Liver (tissue), 9 donors: ENCODE data around the gene WBP1. TPM values are rescaled to one million over a fixed set of nuclear protein-coding genes. Genes with fewer than 3 reads are reported as not detected.
A peak's percentile ranks its signal among the peaks of the same experiment; 100 is the strongest.

Source experiments
- DNase-seq: peaks from one replicate; pipeline ENCODE4 v3.0.0-alpha.2; 2017; ENCODE audit warnings: low spot score
- H3K27ac ChIP-seq, 2 donors: one replicate each; pipeline ENCODE4 v1.7.0; 2013; ENCODE audit warnings: inconsistent platforms in 2 of 2, low read length in 2 of 2, control low read depth in 1 of 2, low read depth in 1 of 2, mild to moderate bottlenecking in 1 of 2
- H3K27me3 ChIP-seq, 4 donors: one replicate each; pipeline versions ENCODE4 v1.6.1 to v1.7.0; 2013; ENCODE audit warnings: low read length in 3 of 4, inconsistent platforms in 1 of 4, mild to moderate bottlenecking in 1 of 4, moderate library complexity in 1 of 4; ENCODE audit not compliant: control insufficient read depth in 4 of 4, insufficient read depth in 4 of 4
- H3K36me3 ChIP-seq, 4 donors: one replicate each; pipeline versions ENCODE4 v1.6.1 to v1.7.0; 2013; ENCODE audit warnings: low read length in 3 of 4, mild to moderate bottlenecking in 3 of 4, low read depth in 1 of 4, moderate library complexity in 1 of 4; ENCODE audit not compliant: control insufficient read depth in 4 of 4, insufficient read depth in 3 of 4
- H3K4me1 ChIP-seq, 4 donors: one replicate each; pipeline versions ENCODE4 v1.6.1 to v1.7.0; 2013; ENCODE audit warnings: low read length in 3 of 4, mild to moderate bottlenecking in 3 of 4, moderate library complexity in 1 of 4; ENCODE audit not compliant: control insufficient read depth in 4 of 4, insufficient read depth in 4 of 4
- H3K4me3 ChIP-seq, 3 donors: one replicate each; pipeline versions ENCODE4 v1.6.1 to v1.7.0; 2013; ENCODE audit warnings: low read length in 3 of 3, control low read depth in 1 of 3, low read depth in 1 of 3, mild to moderate bottlenecking in 1 of 3
- H3K9ac ChIP-seq, 2 donors: one replicate each; pipeline ENCODE4 v1.7.0; 2013; ENCODE audit warnings: low read length in 2 of 2, mild to moderate bottlenecking in 2 of 2, moderate library complexity in 2 of 2, control low read depth in 1 of 2, low read depth in 1 of 2
- H3K9me3 ChIP-seq, 4 donors: one replicate each; pipeline versions ENCODE4 v1.6.1 to v1.7.0; 2013; ENCODE audit warnings: low read length in 3 of 4; ENCODE audit not compliant: control insufficient read depth in 4 of 4
- ATF3 ChIP-seq: IDR thresholded peaks from 2 replicates; pipeline ENCODE4 v1.6.1; 2016; ENCODE audit warnings: antibody characterized with exemption
- CTCF ChIP-seq: fragments of 150-350 bp; IDR thresholded peaks from 2 replicates; pipeline ENCODE4 v1.5.1; 2017; ENCODE audit warnings: improper control_type of control experiment, low read depth, low read length; ENCODE audit not compliant: missing input control
- EGR1 ChIP-seq, 2 donors: IDR thresholded peaks; 2 replicates each; pipeline ENCODE4 v1.6.1; 2016 to 2018; ENCODE audit warnings: antibody characterized with exemption in 2 of 2, low read depth in 2 of 2
- FOXA1 ChIP-seq: IDR thresholded peaks from 2 replicates; pipeline ENCODE4 v1.6.1; 2016; ENCODE audit warnings: antibody characterized with exemption
- FOXA2 ChIP-seq: IDR thresholded peaks from 2 replicates; pipeline ENCODE4 v1.6.1; 2016; ENCODE audit warnings: antibody characterized with exemption
- GABPA ChIP-seq, 2 donors: IDR thresholded peaks in 1 of 2; conservative IDR thresholded peaks in 1 of 2; 2 replicates each; pipeline ENCODE4 v1.6.1; 2016; ENCODE audit warnings: antibody characterized with exemption in 2 of 2, mild to moderate bottlenecking in 1 of 2, moderate library complexity in 1 of 2
- HNF4A ChIP-seq, 2 donors: conservative IDR thresholded peaks; 2 replicates each; pipeline ENCODE4 v1.6.1; 2016; ENCODE audit warnings: antibody characterized with exemption in 2 of 2, mild to moderate bottlenecking in 2 of 2
- HNF4G ChIP-seq: IDR thresholded peaks from 2 replicates; pipeline ENCODE4 v1.6.1; 2016; ENCODE audit warnings: antibody characterized with exemption
- JUND ChIP-seq, 2 donors: IDR thresholded peaks; 2 replicates each; pipeline ENCODE4 v1.6.1; 2016; ENCODE audit warnings: antibody characterized with exemption in 2 of 2
- NR2F2 ChIP-seq: IDR thresholded peaks from 2 replicates; pipeline ENCODE4 v1.6.1; 2016; ENCODE audit warnings: antibody characterized with exemption
- RAD21 ChIP-seq, 2 donors: IDR thresholded peaks; 2 replicates each; pipeline ENCODE4 v1.6.1; 2016; ENCODE audit warnings: antibody characterized with exemption in 2 of 2, mild to moderate bottlenecking in 2 of 2
- RXRA ChIP-seq, 2 donors: IDR thresholded peaks; 2 replicates each; pipeline ENCODE4 v1.6.1; 2017 to 2018; ENCODE audit warnings: antibody characterized with exemption in 2 of 2, mild to moderate bottlenecking in 1 of 2
- SP1 ChIP-seq: IDR thresholded peaks from 2 replicates; pipeline ENCODE4 v1.6.1; 2018; ENCODE audit warnings: antibody characterized with exemption, mild to moderate bottlenecking
- TAF1 ChIP-seq: conservative IDR thresholded peaks from 2 replicates; pipeline ENCODE4 v1.6.1; 2016; ENCODE audit warnings: antibody characterized with exemption, mild to moderate bottlenecking
- YY1 ChIP-seq: IDR thresholded peaks from 2 replicates; pipeline ENCODE4 v1.6.1; 2016; ENCODE audit warnings: antibody characterized with exemption, mild to moderate bottlenecking
- ZBTB33 ChIP-seq: IDR thresholded peaks from 2 replicates; pipeline ENCODE4 v1.6.1; 2016; ENCODE audit warnings: antibody characterized with exemption
- WGBS: extraction: QIAGEN DNeasy Blood & Tissue Kit; methylation state at CpG from one replicate; pipeline ENCODE4 v1.1.7; 2013; 5-methylcytosine and 5-hydroxymethylcytosine counted together
- polyA plus RNA-seq, 2 donors: library from polyadenylated mRNA; stranded (reverse) in 1 of 2; unstranded in 1 of 2; fragments of 200-250 nt in 1 of 2; fragments of >200 nt in 1 of 2; fragmentation: Nextera tagmentation in 1 of 2; extraction: Ambion mirVana in 1 of 2; gene quantifications; one replicate each; pipeline versions ENCODE4 v1.2.1 to v1.2.3, GENCODE V29; 2013 to 2015
- total RNA-seq, 2 donors: library from RNA; depleted of rRNA; stranded (reverse); fragments of >200 nt; gene quantifications; one replicate each; pipeline ENCODE4 v1.2.3, GENCODE V29; 2014
- TF ChIP-seq, protein P1 (sequence below): IDR thresholded peaks from 2 replicates; pipeline ENCODE4 v1.6.1; 2016; ENCODE audit warnings: antibody characterized with exemption, mild to moderate bottlenecking
- TF ChIP-seq, protein P2 (sequence below): IDR thresholded peaks from 2 replicates; pipeline ENCODE4 v1.6.1; 2016; ENCODE audit warnings: antibody characterized with exemption
- donor health status: healthy.
- donor health status: healthy.
- donor health status: healthy.
- donor health status: healthy.
- donor health status: healthy.

Gene WBP1
- total and polyA plus RNA-seq, 4 donors: 19.2 to 45.0 (median 24.9) TPM

DNA sequence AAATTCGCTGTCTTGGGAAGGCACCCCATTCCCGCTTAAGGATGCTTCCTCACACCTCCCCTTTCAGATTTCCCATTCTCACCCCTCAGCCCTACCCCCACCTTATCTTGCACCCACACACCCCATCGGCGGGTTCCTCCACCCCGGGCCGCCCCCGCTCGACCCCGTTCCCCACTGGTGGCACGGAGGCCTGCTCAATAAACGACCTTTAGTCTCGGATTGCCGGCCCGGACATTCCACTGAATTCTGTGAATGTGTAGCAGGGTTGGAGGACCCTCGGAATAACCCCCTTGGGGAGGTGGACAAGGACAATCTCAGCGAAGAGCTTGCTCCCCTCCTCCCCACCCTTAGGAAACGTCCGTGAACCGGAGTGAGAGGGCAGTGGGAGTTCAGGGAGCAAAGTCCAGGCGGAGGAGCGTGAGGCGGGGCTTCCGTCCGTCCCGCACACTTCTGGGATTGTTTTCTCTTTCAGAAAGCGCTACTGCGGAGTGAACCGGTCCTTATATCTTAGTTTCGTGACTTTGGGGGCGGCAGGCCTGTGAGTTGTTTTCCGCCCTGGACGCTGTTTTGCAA lies 44.0 kb downstream of the WBP1 start:
- H3K27ac ChIP-seq: peak overlapping the region; percentile 87 to 93
- WGBS: 9% methylated on average over 32 of the region's 32 CpGs
- H3K9me3 ChIP-seq: no peaks in the 10 kb centered on the region
- TF ChIP-seq RXRA (IDR thresholded peaks at IDR 0.05): peak; percentile 98
- TF ChIP-seq JUND (IDR thresholded peaks at IDR 0.05): peak in 1 of 2 donors; percentile 41
- peak; percentile 78 for TF ChIP-seq TAF1
- peak; percentile 10 for TF ChIP-seq ATF3
- TF ChIP-seq RAD21 (IDR thresholded peaks at IDR 0.05): no peak
- peak in 1 of 2 donors; percentile 56 for TF ChIP-seq EGR1 (IDR thresholded peaks at IDR 0.05; ENCODE audit: low read depth in 2 of 2)
- TF ChIP-seq HNF4G: peak; percentile 92
- peak; percentile 54 for TF ChIP-seq ZBTB33
- TF ChIP-seq GABPA (IDR thresholded peaks at IDR 0.05 in 1 of 2, conservative IDR thresholded peaks at IDR 0.05 in 1 of 2): peak in 1 of 2 donors; percentile 78
- TF ChIP-seq HNF4A (conservative IDR thresholded peaks at IDR 0.05): peak; percentile 95 to 96
- peak; percentile 84 for TF ChIP-seq SP1
- TF ChIP-seq, protein P1, sequence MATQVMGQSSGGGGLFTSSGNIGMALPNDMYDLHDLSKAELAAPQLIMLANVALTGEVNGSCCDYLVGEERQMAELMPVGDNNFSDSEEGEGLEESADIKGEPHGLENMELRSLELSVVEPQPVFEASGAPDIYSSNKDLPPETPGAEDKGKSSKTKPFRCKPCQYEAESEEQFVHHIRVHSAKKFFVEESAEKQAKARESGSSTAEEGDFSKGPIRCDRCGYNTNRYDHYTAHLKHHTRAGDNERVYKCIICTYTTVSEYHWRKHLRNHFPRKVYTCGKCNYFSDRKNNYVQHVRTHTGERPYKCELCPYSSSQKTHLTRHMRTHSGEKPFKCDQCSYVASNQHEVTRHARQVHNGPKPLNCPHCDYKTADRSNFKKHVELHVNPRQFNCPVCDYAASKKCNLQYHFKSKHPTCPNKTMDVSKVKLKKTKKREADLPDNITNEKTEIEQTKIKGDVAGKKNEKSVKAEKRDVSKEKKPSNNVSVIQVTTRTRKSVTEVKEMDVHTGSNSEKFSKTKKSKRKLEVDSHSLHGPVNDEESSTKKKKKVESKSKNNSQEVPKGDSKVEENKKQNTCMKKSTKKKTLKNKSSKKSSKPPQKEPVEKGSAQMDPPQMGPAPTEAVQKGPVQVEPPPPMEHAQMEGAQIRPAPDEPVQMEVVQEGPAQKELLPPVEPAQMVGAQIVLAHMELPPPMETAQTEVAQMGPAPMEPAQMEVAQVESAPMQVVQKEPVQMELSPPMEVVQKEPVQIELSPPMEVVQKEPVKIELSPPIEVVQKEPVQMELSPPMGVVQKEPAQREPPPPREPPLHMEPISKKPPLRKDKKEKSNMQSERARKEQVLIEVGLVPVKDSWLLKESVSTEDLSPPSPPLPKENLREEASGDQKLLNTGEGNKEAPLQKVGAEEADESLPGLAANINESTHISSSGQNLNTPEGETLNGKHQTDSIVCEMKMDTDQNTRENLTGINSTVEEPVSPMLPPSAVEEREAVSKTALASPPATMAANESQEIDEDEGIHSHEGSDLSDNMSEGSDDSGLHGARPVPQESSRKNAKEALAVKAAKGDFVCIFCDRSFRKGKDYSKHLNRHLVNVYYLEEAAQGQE: peak; percentile 70
- TF ChIP-seq FOXA2: no peak
- peak; percentile 46 for TF ChIP-seq NR2F2
- no peak for TF ChIP-seq FOXA1
- TF ChIP-seq, protein P2, sequence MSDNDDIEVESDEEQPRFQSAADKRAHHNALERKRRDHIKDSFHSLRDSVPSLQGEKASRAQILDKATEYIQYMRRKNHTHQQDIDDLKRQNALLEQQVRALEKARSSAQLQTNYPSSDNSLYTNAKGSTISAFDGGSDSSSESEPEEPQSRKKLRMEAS: no peak
- TF ChIP-seq CTCF: no peak
- peak; percentile 58 for TF ChIP-seq YY1
- H3K4me1 ChIP-seq: peaks cover 22 to 84% (median 71%) of the 10 kb centered on the region in 4 donors
- peak overlapping the region; percentile 76 to 97 (median 89) for H3K4me3 ChIP-seq
- peaks cover 0 to 6% (median 4%) of the 10 kb centered on the region in 4 donors for H3K36me3 ChIP-seq
- peak; percentile 54 for DNase-seq
- H3K27me3 ChIP-seq: no peaks in the 10 kb centered on the region
- peak overlapping the region; percentile 69 to 71 for H3K9ac ChIP-seq
